Esophagus muscularis mucosa (tissue), 4 donors: ENCODE measurements around the gene ARL2. TPM values are rescaled to one million over a fixed set of nuclear protein-coding genes. Genes with fewer than 3 reads are reported as not detected.
"Not testable (repeated sequence)": the region's sequence is repeated elsewhere in the genome, so short reads cannot be mapped to it uniquely, and the experiment has no call there.

Experiments used
- DNase-seq: peaks from one replicate; pipeline ENCODE4 v3.0.0-alpha.2; 2017; ENCODE audit errors: extremely low spot score
- H3K27ac ChIP-seq, 4 donors: fragments of 200-600 bp; sonication (generic); replicated peaks in 1 of 4; 1 replicate in 3 of 4; 2 replicates in 1 of 4; pipeline ENCODE4 v1.5.1; 2016 to 2019; ENCODE audit warnings: mild to moderate bottlenecking in 1 of 4
- H3K27me3 ChIP-seq, 4 donors: fragments of 200-600 bp; sonication (generic); one replicate each; pipeline versions ENCODE4 v1.5.1 to v1.6.0; 2016 to 2019
- H3K36me3 ChIP-seq, 4 donors: fragments of 200-600 bp; sonication (generic); one replicate each; pipeline ENCODE4 v1.5.1; 2016 to 2019
- H3K4me1 ChIP-seq, 4 donors: fragments of 200-600 bp; sonication (generic); one replicate each; pipeline ENCODE4 v1.5.1; 2016 to 2019
- H3K4me3 ChIP-seq, 4 donors: fragments of 200-600 bp; sonication (generic); 1 replicate in 2 of 4; 2 replicates in 2 of 4; pipeline ENCODE4 v1.5.1; 2016 to 2019; ENCODE audit warnings: mild to moderate bottlenecking in 4 of 4, moderate library complexity in 1 of 4
- H3K9me3 ChIP-seq, 4 donors: fragments of 200-600 bp; sonication (generic); 1 replicate in 3 of 4; 2 replicates in 1 of 4; pipeline ENCODE4 v1.5.1; 2016 to 2019
- CTCF ChIP-seq, 3 experiments: fragments of 200-600 bp in 2 of 3; fragments of 450-650 bp in 1 of 3; sonication (generic) in 2 of 3; IDR thresholded peaks; one replicate each; pipeline ENCODE4 v1.5.1; 2017 to 2019; ENCODE audit warnings: antibody characterized with exemption in 3 of 3, mild to moderate bottlenecking in 2 of 3, moderate library complexity in 1 of 3
- EP300 ChIP-seq: sonication (generic); formaldehyde crosslinking; IDR thresholded peaks from one replicate; pipeline ENCODE4 v1.6.1; 2017; ENCODE audit warnings: antibody characterized with exemption
- POLR2A ChIP-seq: fragments of 450-650 bp; IDR thresholded peaks from one replicate; pipeline ENCODE4 v1.6.1; 2017; ENCODE audit warnings: antibody characterized with exemption, moderate library complexity, mild to moderate bottlenecking, low read depth
- POLR2AphosphoS5 ChIP-seq, 2 donors: sonication (generic); formaldehyde crosslinking; IDR thresholded peaks; one replicate each; pipeline ENCODE4 v1.6.1; 2017; ENCODE audit warnings: antibody characterized with exemption in 2 of 2
- WGBS: methylation state at CpG from one replicate; pipeline ENCODE4 v1.1.5; 2018; 5-methylcytosine and 5-hydroxymethylcytosine counted together
- intact Hi-C: fragments of 100-400 bp; cut with DNase I; formaldehyde crosslinking; loops from one replicate; pipeline ENCODE4 v1.15.1; 2023
- total RNA-seq, 4 donors: library from RNA; depleted of rRNA; stranded (reverse); fragments of >200 nt; gene quantifications; one replicate each; pipeline versions ENCODE4 v1.1.0 to v1.2.1, GENCODE V29; 2016

The ARL2 gene
- total RNA-seq, 4 donors from 2014 or later: 150 to 189 (median 172) TPM

GRCh38 chr11:65019824-65020223 lies 5.9 kb downstream of the ARL2 start:
- peaks cover 24 to 58% (median 47%) of the 10 kb centered on the region in 4 donors for H3K36me3 ChIP-seq
- peaks cover 8 to 24% (median 20%) of the 10 kb centered on the region in 4 donors for H3K4me1 ChIP-seq
- no peak for TF ChIP-seq POLR2AphosphoS5 (IDR thresholded peaks at IDR 0.05)
- no peak for TF ChIP-seq CTCF (IDR thresholded peaks at IDR 0.05)
- no peak for TF ChIP-seq EP300
- no peak for TF ChIP-seq POLR2A
- no peaks in the 10 kb centered on the region for H3K9me3 ChIP-seq
- no peak overlapping the region for H3K27ac ChIP-seq
- H3K27me3 ChIP-seq: no peaks in the 10 kb centered on the region
- DNase-seq: no peak
- 86% methylated on average over 7 of the region's 7 CpGs for WGBS
- intact Hi-C loops: loop anchor here (10.0 kb wide), 1 partner anchor 175 kb away; the partner anchor contains the start of gene CDC42BPG
- no peak overlapping the region for H3K4me3 ChIP-seq

GRCh38 chr11:65021003-65021402 lies 7.0 kb downstream of the ARL2 start:
- WGBS: 82% methylated on average over 3 of the region's 3 CpGs
- TF ChIP-seq CTCF (IDR thresholded peaks at IDR 0.05): no peak
- TF ChIP-seq EP300: no peak
- TF ChIP-seq POLR2A: no peak
- TF ChIP-seq POLR2AphosphoS5 (IDR thresholded peaks at IDR 0.05): no peak
- intact Hi-C loops: no loop called here
- H3K9me3 ChIP-seq: no peaks in the 10 kb centered on the region
- H3K27ac ChIP-seq: no peak overlapping the region
- H3K27me3 ChIP-seq: no peaks in the 10 kb centered on the region
- DNase-seq: no peak
- H3K36me3 ChIP-seq: peaks cover 24 to 58% (median 47%) of the 10 kb centered on the region in 4 donors
- H3K4me1 ChIP-seq: peaks cover 0 to 13% (median 8%) of the 10 kb centered on the region in 4 donors
- no peak overlapping the region for H3K4me3 ChIP-seq

GRCh38 chr11:65021509-65021908 lies 7.5 kb downstream of the ARL2 start:
- no peak for DNase-seq
- Histone ChIP-seq H3K27ac (no peak overlapping the region), H3K9me3 (no peaks in the 10 kb centered on the region), H3K4me3 (no peak overlapping the region), H3K27me3 (no peaks in the 10 kb centered on the region), H3K4me1 (peaks cover 0 to 9% (median 3%) of the 10 kb centered on the region in 4 donors), H3K36me3 (peaks cover 24 to 58% (median 47%) of the 10 kb centered on the region in 4 donors)
- 94% methylated on average over 10 of the region's 11 CpGs for WGBS
- intact Hi-C loops: no loop called here
- no peak for TF ChIP-seq POLR2A
- no peak for TF ChIP-seq POLR2AphosphoS5 (IDR thresholded peaks at IDR 0.05)
- no peak for TF ChIP-seq EP300
- no peak for TF ChIP-seq CTCF (IDR thresholded peaks at IDR 0.05)

GRCh38 chr11:65023502-65023901 lies 9.5 kb downstream of the ARL2 start:
- Histone ChIP-seq H3K4me1 (peaks cover 5 to 14% (median 11%) of the 10 kb centered on the region in 4 donors), H3K36me3 (peaks cover 24 to 45% (median 40%) of the 10 kb centered on the region in 4 donors)
- DNase-seq, H3K9me3 ChIP-seq, intact Hi-C loops, H3K27ac ChIP-seq, H3K27me3 ChIP-seq, H3K4me3 ChIP-seq: not testable (repeated sequence)
- WGBS: 90% methylated on average over 6 of the region's 8 CpGs

- WGBS: 54% methylated on average over 10 of the region's 10 CpGs
- TF ChIP-seq POLR2A (no peak), POLR2AphosphoS5 (IDR thresholded peaks at IDR 0.05) (no peak), EP300 (no peak), CTCF (IDR thresholded peaks at IDR 0.05) (no peak)
- intact Hi-C loops: loop anchor here (5.0 kb wide), 1 partner anchor 110 kb away; the partner anchor contains the start of gene ATG2A
- Histone ChIP-seq H3K4me3 (peak overlapping the region; percentile 65 to 74 (median 70)), H3K9me3 (no peaks in the 10 kb centered on the region), H3K27ac (peak overlapping the region; percentile 84 to 92 (median 89)), H3K27me3 (no peaks in the 10 kb centered on the region), H3K4me1 (peaks cover 11 to 40% (median 27%) of the 10 kb centered on the region in 4 donors), H3K36me3 (peaks cover 5 to 29% (median 13%) of the 10 kb centered on the region in 4 donors)
- no peak for DNase-seq
These were observed 12.8 kb downstream of the ARL2 start for GRCh38 chr11:65026810-65027209.
